ENCODE data around the gene FXYD1.

The FXYD1 gene

DNA sequence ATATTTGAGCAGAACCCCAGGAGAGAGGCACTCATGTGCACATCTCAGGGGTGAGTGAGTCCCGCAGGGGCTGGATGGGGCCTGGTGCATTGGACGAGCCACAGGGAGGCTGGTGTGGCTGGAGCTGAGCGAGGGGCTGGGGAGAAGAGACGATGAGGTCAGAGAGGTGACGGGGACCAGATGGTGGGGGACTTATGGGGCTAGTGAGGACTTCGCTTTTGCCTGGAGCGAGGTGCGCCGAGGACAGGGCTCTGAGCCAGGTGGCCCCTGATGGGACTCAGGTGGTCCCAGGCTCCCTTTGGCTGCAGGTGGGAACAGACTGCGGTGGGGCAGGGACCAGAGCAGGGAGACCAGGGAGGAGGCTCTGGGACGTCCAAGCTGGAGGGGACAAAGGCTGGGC is 29.9 kb upstream of the FXYD1 start:
- DNase-seq = no peak

DNA sequence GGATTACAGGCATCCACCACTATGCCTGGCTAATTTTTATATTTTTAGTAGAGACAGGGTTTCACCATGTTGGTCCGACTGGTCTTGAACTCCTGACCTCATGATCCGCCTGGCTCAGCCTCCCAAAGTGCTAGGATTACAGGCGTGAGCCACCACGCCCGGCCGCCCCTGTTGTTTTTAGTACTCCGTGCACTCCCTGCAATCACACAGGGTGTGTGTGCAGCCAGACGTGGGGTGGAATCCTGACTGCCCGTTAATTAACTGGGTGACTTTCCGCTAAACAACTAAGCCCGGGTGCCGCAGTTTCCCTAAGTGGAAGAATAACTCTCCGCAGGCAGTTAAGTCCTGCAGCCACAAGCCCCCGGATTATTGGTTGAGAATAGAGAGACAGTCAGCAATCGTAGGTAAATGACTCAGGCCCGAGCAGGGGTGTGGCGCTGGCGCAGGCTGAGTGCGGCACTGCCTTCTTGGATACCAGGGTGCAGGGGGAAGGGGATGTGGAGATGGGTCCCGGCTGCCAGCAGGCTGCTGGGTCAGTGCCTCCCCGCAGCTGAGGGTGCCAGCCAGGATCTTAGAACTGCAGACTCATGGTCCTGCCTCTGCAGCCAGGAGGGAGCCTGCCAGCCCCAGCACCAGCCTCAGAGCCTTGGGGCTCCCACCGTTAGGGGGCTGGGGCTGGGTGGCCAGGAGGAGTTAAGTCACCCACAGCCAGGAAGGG is 29.1 kb upstream of the FXYD1 start:
- no peak for DNase-seq

DNA sequence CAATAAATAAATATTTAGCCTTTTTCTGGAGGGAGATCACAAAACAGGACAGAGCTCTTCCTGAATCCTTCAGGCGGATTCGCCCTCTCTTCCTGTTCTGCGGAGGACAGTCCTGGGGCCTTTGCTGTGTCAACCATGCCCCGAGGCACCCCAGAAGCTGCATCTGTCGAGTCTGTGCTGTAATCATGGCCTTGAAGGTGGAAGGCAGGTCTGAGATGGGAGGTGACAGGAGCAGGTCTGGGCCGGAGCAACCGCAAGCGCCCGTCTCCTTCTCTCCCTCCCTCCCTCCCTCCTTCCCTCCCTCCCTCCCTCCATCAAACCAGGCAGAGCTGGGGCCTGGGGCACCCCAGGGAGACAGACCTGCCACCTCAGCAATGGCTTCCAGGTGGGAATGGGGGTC is 27.6 kb upstream of the FXYD1 start:
- DNase-seq = no peak

DNA sequence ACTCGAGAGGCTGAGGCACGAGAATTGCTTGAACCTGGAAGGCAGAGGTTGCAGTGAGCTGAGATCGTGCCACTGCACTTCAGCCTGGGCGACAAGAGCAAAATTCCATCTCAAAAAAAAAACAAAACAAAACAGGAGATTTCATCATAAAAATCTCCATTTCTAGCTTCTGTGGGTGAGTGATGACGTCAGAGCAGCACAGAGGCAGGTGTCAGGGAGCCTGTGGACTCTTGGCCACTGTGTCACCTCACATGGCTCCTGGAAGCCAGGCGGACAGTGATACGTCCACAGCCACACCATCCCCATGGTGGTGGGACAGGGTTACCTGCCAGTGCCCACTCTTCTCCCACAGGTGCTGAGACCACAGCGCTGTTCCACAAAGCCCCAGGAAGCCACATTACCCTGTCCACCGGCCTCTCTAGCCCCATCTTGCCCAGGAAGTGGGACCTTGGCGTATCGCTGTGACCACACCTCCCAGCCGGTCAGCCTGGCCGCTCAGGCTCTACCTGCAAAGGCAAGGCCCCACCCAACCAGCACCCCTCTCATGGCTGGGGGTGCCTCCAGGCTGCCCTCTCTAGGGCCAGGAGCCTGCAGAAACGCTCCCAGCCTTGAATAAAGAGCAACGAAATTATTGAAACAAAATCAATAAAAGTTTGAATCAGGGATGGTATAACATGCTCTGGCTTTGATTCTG is 25.5 kb upstream of the FXYD1 start:
- no peak for DNase-seq

DNA sequence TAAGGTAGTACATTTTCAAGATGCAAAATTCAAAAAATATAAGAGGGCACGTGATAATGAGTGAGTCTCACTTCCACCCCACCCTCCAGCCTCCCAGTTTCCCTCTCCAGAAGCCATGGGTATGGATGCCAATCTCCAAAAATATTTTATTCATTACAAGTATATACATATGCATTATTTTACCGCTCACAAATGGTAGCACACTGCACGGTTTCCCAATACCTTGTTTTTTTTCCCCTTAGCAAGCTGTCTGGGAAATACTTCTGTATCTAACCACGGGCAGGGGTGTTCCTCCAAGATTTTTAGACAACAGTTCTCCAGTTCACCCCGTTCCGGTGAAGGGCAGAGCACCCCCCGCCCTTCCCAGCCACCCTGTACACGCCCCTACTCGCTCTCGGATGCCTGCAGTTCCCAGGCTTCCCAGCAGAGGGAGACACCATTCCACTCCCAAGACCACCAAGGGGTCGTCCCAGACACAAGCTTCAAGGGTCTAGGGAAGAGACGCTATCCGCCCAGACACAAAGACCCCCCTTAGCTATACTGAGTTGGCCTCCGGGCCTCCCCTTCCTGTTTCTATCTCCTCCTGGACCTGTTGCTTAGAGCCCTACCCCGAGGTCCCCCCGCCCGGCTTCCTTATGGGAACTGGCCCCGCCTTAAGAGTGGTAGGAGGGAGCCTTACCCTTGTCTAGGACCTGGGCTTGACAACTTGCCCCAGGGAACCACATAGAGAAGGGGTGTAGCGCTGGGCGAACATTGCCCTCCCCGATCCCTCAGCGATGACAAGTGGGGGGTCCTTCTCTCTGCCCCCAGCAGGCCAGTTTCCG is 24.1 kb upstream of the FXYD1 start:
- peak; percentile 85 for DNase-seq

DNA sequence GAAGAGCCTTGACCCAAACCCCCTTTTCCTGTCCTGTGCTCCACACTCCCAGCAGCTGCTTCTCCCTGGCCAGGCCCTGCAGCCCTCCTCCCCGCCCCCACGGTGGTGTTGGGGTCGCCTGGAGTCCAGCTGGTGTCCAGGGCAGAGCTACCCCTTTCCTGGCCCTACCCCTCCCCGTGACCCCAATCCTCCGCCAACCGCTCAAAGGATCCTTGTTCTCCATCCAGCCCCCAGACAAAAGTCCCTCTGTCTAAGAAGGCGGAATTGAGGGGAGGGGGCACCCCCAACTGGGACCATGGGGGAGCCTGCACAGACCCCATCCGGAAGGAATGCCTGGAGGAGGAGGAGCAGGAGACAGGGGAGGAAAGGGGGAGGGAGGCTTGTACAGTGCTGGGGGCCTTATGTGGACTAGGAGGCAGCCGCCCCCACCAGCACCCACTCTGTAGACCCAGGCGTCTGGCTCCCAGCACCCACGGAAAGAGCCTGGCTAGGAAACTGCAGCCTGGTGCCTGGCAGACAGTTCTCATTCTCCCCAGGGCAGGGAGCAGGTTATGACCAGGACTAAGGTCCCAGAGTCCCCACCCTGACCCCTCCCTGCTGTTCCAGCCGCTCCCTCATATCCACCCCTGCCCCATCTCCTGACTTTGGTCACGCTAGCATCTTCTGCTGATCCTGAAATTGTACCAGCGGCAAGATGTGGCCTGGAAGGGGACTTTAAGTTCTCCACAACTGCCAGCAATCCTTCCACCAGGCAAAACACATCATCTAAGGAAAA is 23.3 kb upstream of the FXYD1 start, which contains the start of gene FXYD3:
FXYD3 (plus strand) TSS at position 647 of the 775 bp plus-strand sequence. CDS start 3,554 bp downstream, outside the sequence.
- no peak for DNase-seq

DNA sequence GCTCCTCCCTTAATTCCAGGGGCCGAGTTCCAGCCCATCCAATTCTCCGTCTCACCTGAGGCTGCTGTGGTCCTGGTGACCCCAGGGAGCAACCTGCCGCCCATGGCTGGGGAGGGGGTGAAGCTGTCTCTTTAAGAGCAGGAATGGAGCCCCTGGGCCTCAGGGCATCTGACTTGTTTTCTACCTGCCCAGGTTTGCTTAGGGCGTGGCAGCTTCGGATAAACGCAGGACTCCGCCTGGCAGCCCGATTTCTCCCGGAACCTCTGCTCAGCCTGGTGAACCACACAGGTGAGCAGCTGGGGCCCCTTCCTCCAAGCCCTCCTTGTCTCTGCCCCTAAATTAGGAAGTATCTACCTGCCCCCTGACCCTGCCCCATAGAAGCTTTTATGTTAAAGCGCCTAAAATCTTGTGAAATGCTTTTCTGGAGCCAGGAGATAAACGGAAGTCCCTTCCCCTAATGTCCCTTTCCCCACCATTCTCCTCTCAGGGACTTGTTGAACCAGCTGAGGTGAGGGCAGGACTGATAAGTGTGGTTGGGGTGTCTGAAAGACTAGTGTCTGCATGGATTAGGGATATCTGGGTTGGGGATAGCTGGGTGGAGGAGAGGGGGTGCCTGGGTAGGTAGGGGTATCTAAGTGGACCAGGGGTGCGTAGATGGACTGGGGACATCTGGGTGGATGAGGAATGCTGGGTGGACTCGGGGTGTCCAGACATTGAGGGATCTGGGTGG is 22.4 kb upstream of the FXYD1 start:
- no peak for DNase-seq

DNA sequence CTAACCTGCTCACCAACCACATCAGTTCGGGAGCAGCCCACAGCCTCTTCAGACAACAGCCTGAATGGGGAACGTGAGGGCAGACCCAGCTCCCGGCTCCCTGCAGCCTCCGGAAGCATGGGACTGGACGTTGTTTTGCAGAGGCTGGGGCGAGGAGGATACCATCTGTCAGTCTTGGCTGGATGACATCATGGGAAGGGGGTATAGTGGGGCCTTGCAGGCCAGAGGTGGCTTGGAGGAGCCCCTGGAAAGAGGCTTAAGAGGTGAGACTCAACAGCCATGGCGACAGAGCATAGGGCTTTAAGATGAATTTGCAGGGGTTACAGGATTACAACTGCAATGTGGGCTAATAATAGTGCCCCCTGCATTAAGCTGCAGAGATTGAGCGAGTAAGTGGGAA is 21.5 kb upstream of the FXYD1 start:
- DNase-seq = peak; percentile 81

DNA sequence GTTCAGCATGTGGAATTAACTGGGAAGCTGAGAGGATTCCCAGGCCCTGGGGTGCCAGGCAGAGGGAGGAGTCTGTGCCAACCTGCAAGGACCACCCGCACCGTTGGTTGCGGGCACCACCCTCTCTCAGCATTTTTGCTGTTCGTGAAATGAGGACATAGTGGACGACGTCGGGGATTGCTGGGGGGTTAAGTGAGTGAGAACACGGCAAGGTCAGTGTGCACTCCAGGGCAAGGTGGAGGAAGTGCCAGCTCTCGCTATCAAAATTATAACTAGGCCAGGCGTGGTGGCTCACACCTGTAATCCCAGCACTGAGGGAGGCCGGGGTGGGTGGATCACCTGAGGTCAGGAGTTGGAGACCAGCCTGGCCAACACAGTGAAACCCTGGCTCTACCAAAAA is 20.8 kb upstream of the FXYD1 start:
- no peak for DNase-seq

DNA sequence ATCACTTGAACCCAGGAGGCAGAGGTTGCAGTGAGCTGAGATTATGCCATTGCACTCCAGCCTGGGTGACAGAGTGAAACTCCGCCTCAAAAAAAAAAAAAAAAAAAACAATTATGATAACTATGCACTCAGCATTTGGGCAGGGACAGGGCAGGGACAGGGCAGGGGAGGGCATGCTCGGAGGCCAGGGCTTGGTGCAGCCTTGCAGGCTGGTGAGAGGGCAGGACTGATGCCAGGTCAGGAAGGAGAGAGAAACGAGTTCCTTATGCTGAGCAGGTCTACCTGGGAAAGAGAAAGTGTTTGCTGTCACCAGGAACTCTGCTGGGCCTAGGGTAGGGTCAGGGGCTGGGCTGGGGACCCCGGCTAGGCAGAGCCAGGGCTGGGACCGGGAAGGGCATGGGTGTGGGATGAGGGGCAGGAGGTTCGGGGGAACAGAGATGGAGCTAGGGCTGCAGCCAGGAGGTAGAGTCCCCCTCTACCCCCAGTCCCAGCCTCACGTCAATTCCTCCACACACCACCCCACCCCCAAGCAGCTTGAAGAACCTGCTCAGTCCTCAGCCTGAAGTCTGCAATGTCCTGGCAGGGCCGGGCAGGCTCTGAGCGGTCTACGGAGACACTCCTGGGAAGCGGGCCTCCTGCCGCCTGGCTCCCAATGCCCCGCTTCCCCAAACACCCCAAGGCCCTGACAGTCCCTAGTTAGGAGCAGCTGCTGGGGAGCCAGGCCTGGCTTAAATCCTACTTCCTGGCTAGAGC is 20.2 kb upstream of the FXYD1 start:
- no peak for DNase-seq

DNA sequence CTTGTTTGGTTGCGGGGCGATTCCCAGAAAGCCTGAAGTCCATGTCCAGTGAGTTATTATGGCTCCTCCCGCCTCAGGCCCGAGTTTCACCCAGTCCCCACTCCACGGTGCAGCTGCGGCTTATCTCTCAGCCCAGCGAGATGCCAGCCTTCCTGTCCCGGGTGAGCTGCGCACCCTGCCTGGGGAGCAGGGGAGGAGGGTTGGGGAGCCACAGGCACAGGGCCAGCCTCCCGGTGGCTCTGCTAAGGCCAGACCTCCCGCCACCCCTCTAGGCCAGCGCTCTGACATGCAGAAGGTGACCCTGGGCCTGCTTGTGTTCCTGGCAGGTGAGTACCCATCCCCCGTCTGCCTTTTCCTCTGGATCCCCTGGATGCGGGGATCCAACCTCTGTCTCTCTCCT is 19.5 kb upstream of the FXYD1 start:
- DNase-seq = no peak

DNA sequence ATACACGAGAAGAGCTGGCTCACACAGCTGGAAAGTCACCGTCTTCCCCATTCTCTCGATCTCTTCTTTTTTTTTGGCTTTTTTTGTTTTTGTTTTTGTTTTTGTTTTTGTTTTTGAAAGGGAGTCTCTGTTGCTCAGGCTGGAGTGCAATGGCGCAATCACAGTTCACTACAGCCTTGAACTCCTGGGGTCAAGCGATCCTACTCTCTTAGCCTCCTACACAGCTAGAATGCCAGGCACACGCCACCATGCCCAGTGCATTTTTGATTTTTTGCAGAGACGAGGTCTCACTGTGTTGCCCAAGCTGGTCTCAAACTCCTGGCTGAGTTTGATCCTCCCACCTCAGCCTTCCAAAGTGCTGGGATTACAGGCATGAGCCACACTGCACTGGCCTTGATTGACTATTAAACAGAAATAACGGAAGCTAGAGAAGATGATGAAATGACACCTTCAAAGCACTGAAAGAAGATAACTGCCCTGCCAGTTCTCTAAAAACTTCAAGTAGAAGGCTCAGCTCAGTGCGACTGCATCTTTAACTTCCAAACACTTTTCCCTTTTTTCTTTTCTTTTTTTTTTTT is 19.0 kb upstream of the FXYD1 start:
- no peak for DNase-seq

DNA sequence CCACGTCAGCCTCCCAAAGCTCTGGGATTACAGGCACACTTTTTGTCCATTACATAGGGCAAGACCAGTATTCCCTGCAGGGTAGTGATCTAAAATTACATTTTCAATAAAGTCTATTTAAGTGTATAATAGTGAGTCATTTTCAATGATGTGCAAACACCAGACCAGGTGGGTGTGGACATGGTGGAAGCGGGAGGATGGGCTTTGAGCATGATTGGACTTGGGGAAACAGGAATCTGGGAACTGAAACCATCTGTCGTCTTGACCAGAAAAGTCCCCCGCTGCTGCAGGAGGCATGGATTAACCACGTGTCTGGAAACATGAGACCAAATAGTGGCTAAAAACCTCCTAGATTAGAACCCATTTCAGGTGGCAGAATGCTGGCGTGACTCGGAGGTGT is 18.1 kb upstream of the FXYD1 start:
- DNase-seq = peak; percentile 20

DNA sequence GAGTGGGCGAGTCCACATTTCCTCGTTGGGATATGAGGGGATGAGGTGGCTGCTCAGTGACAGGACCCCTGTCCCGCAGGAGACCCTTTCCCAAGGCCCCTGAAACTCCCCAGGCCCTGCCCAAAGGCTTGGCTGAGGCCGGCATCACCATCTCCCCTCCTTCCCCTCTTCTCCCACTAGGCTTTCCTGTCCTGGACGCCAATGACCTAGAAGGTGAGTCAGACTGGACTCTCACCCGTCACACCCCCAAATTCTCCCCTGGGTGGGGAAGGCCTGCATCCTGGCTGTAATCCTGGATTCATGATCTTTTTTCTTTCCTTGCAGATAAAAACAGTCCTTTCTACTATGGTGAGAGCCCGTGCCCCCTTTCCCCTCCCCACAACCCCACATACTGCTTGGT is 17.7 kb upstream of the FXYD1 start:
- DNase-seq = no peak

DNA sequence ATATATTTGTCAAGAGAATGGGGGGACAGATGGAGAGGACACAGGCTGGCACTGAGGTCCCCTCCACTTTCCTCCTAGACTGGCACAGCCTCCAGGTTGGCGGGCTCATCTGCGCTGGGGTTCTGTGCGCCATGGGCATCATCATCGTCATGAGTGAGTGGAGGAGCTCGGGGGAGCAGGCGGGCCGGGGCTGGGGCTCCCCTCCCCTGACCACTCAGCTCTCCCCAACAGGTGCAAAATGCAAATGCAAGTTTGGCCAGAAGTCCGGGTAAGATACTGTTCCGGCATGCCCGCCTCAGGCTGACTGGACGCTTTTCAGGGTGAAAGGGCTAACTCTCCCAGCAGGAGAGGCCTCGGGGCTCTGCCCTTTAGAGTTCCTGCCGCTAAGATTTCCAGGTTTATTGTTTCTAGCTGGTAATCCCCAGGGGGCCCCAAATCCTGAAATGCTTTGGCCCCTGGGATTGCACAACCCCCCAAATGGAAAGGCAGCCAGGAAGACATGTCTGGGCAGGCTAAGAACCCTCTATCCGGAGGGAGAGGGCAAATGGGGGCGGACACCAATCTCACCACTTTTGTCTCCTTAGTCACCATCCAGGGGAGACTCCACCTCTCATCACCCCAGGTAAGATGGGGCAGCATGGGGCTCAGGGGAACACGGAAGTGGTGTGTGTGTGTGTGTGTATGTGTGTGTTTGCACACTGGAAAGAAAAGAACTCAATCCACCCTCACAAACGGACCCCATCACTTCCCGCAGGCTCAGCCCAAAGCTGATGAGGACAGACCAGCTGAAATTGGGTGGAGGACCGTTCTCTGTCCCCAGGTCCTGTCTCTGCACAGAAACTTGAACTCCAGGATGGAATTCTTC is 15.7 kb upstream of the FXYD1 start:
- DNase-seq = no peak

DNA sequence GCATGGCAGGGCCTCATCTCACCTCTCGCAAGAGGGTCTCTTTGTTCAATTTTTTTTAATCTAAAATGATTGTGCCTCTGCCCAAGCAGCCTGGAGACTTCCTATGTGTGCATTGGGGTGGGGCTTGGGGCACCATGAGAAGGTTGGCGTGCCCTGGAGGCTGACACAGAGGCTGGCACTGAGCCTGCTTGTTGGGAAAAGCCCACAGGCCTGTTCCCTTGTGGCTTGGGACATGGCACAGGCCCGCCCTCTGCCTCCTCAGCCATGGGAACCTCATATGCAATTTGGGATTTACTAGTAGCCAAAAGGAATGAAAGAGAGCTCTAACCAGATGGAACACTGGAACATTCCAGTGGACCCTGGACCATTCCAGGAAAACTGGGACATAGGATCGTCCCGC is 15.1 kb upstream of the FXYD1 start:
- peak; percentile 52 for DNase-seq

DNA sequence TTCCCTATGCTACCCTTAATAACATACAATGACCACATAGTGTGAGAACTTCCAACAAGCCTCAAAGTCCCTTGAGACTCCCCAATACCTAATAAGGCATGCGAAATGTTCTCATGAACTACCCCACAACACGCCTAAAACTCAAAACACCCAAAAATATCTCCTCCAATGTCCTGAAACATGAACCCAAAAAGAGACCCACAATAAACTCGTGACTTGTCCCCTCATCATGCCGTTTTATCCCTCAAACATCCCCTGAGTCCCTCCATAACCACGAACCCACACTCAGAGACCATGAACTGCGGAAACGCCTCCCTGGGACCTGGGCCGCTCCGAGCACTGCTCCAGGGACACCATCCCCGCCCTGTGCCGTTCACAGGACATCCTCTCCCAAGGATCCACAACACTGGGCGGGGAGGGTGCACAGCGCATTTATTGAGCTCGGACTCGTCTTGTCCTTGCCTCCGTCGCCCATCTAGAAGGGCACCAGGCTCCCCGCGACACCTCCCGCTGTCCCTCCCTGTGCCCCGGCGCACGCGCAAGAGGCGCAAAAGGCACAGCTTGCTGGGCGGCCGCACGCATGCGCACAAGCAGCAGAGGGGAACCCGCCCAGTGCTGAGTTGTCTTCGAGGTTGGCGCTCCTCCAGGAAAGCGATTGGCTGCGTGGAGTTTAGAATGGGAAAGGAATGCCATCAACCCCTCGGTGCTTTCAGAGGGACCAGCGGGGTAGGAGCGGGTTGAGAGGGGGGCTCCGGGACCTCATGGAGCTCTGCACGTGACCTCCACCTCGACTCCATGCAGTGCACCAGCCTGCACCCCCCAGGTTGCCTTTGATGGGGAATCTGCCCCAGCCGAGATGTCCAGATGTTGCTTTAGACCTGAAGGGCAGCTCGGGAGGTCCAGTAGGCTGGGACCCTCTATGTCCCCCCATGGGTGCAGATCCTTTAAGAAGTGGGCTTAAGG is 14.2 kb upstream of the FXYD1 start:
- peak; percentile 81 for DNase-seq

DNA sequence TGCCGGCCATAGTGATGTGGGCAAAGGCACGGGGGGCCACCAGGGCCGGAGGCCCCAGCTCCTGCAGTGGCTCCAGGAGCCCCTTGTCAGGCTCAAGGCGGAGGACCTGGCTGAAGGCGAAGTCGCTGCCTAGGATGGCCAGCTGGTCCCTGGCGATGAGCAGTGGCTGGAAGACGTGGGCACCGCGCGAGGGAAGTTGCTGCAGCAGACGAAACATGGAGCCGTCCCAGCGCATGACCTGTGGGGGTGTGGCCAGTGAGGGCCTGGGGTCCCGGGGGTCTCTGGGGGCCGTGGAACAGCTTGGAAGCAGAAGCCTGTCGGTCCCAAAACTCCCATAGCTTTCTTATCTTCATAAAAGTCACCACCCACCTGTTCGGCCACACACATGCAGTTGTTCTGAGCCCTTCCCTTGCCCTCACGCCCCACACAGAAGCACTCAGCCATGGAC is 13.3 kb upstream of the FXYD1 start:
- DNase-seq = no peak
